HEK293 (cell line): ENCODE data around the gene NYAP2.

Experiments used
- CTCF ChIA-PET: fragments of 350-600 bp; formaldehyde crosslinking; extraction: SDS; loops from one replicate; lab custom pipeline; 2021; ENCODE audit warnings: antibody characterized with exemption; lab: Yijun Ruan, JAX
- POLR2A ChIA-PET: fragments of 300-600 bp; formaldehyde crosslinking; extraction: SDS; loops from one replicate; lab custom pipeline; 2020; ENCODE audit warnings: antibody characterized with exemption, inconsistent platforms; lab: Yijun Ruan, JAX
- H3K27ac ChIP-seq: fragments of 200-500 bp; sonication (Bioruptor generic); 2 replicates; pipeline ENCODE4 v1.5.1; 2014; ENCODE audit warnings: low read depth, low read length, control low read depth, inconsistent platforms; ENCODE audit errors: extremely low read depth
- H3K36me3 ChIP-seq, 2 experiments: fragments of 200-500 bp in 1 of 2; sonication (Bioruptor generic) in 1 of 2; 1 replicate in 1 of 2; 2 replicates in 1 of 2; pipeline ENCODE4 v1.5.1; 2014 to 2017; ENCODE audit warnings: inconsistent platforms in 2 of 2, low read length in 2 of 2; ENCODE audit not compliant: control insufficient read depth in 2 of 2, insufficient read depth in 1 of 2
- H3K4me1 ChIP-seq: fragments of 200-500 bp; sonication (Bioruptor generic); 2 replicates; pipeline ENCODE4 v1.5.1; 2014; ENCODE audit warnings: mild to moderate bottlenecking, low read length, inconsistent platforms; ENCODE audit not compliant: control insufficient read depth, insufficient read depth
- H3K4me3 ChIP-seq: 2 replicates; pipeline ENCODE4 v1.5.1; 2011; ENCODE audit warnings: low read depth, mild to moderate bottlenecking, control low read depth, low read length, moderate library complexity
- H3K9me3 ChIP-seq: fragments of 200-500 bp; sonication (Bioruptor generic); 2 replicates; pipeline ENCODE4 v1.5.1; 2014; ENCODE audit warnings: low read depth, low read length, inconsistent platforms; ENCODE audit not compliant: control insufficient read depth, insufficient read depth
- ATF2 ChIP-seq: fragments of 450-650 bp; formaldehyde crosslinking; IDR thresholded peaks from 2 replicates; pipeline ENCODE4 v1.5.1; 2016; ENCODE audit warnings: missing biosample characterization, missing genetic modification characterization, low read depth
- GFI1B ChIP-seq: fragments of 450-650 bp; formaldehyde crosslinking; IDR thresholded peaks from 2 replicates; pipeline ENCODE4 v1.5.1; 2016; ENCODE audit warnings: missing biosample characterization, missing genetic modification characterization
- INSM2 ChIP-seq: fragments of 450-650 bp; formaldehyde crosslinking; IDR thresholded peaks from 2 replicates; pipeline ENCODE4 v1.5.1; 2016; ENCODE audit warnings: missing biosample characterization, missing genetic modification characterization
- KLF10 ChIP-seq: fragments of 450-650 bp; IDR thresholded peaks from 2 replicates; pipeline ENCODE4 v1.5.1; 2018; ENCODE audit warnings: missing biosample characterization, mild to moderate bottlenecking, missing genetic modification characterization
- MEIS1 ChIP-seq: sonication (generic); formaldehyde crosslinking; IDR thresholded peaks from 2 replicates; pipeline ENCODE4 v1.8.1; 2022; ENCODE audit warnings: missing genetic modification reagents, mild to moderate bottlenecking, borderline replicate concordance
- MYNN ChIP-seq: fragments of 450-650 bp; formaldehyde crosslinking; IDR thresholded peaks from 2 replicates; pipeline ENCODE4 v1.5.1; 2016; ENCODE audit warnings: missing biosample characterization, missing genetic modification characterization, borderline replicate concordance
- OSR2 ChIP-seq: fragments of 450-650 bp; formaldehyde crosslinking; IDR thresholded peaks from 2 replicates; pipeline ENCODE4 v1.5.1; 2016; ENCODE audit warnings: missing biosample characterization, missing genetic modification characterization
- OVOL3 ChIP-seq: fragments of 450-650 bp; formaldehyde crosslinking; IDR thresholded peaks from 2 replicates; pipeline ENCODE4 v1.5.1; 2016; ENCODE audit warnings: missing biosample characterization, missing genetic modification characterization
- PATZ1 ChIP-seq: fragments of 450-650 bp; formaldehyde crosslinking; IDR thresholded peaks from 2 replicates; pipeline ENCODE4 v1.5.1; 2016; ENCODE audit warnings: missing biosample characterization, missing genetic modification characterization
- SCRT2 ChIP-seq: fragments of 450-650 bp; formaldehyde crosslinking; IDR thresholded peaks from 2 replicates; pipeline ENCODE4 v1.5.1; 2016; ENCODE audit warnings: missing biosample characterization, missing genetic modification characterization
- SP3 ChIP-seq: fragments of 450-650 bp; formaldehyde crosslinking; IDR thresholded peaks from 2 replicates; pipeline ENCODE4 v1.5.1; 2016; ENCODE audit warnings: missing biosample characterization, missing genetic modification characterization
- WT1 ChIP-seq: fragments of 450-650 bp; formaldehyde crosslinking; IDR thresholded peaks from 2 replicates; pipeline ENCODE4 v1.5.1; 2016; ENCODE audit warnings: missing biosample characterization, missing genetic modification characterization
- ZBTB49 ChIP-seq: fragments of 450-650 bp; formaldehyde crosslinking; IDR thresholded peaks from 2 replicates; pipeline ENCODE4 v1.5.1; 2016; ENCODE audit warnings: missing biosample characterization, missing genetic modification characterization, low read depth
- ZBTB7A ChIP-seq: fragments of 450-650 bp; formaldehyde crosslinking; IDR thresholded peaks from 2 replicates; pipeline ENCODE4 v1.5.1; 2016; ENCODE audit warnings: low read depth, missing biosample characterization, missing genetic modification characterization
- ZNF169 ChIP-seq: fragments of 450-650 bp; formaldehyde crosslinking; IDR thresholded peaks from 2 replicates; pipeline ENCODE4 v1.5.1; 2016; ENCODE audit warnings: missing biosample characterization, missing genetic modification characterization
- ZNF211 ChIP-seq: fragments of 450-650 bp; formaldehyde crosslinking; IDR thresholded peaks from 2 replicates; pipeline ENCODE4 v1.5.1; 2016; ENCODE audit warnings: low read depth, missing biosample characterization, missing genetic modification characterization
- ZNF24 ChIP-seq: fragments of 450-650 bp; formaldehyde crosslinking; IDR thresholded peaks from 2 replicates; pipeline ENCODE4 v1.5.1; 2016; ENCODE audit warnings: missing biosample characterization, missing genetic modification characterization
- ZNF311 ChIP-seq: fragments of 450-650 bp; formaldehyde crosslinking; IDR thresholded peaks from 2 replicates; pipeline ENCODE4 v1.5.1; 2017; ENCODE audit warnings: missing biosample characterization, missing genetic modification characterization, borderline replicate concordance
- ZNF433 ChIP-seq: fragments of 450-650 bp; formaldehyde crosslinking; IDR thresholded peaks from 2 replicates; pipeline ENCODE4 v1.5.1; 2016; ENCODE audit warnings: missing biosample characterization, missing genetic modification characterization, low read depth
- ZNF529 ChIP-seq: fragments of 450-650 bp; formaldehyde crosslinking; IDR thresholded peaks from 2 replicates; pipeline ENCODE4 v1.5.1; 2017; ENCODE audit warnings: missing genetic modification characterization, missing biosample characterization; ENCODE audit not compliant: insufficient replicate concordance
- ZNF549 ChIP-seq: fragments of 450-650 bp; IDR thresholded peaks from 2 replicates; pipeline ENCODE4 v1.5.1; 2018; ENCODE audit warnings: missing biosample characterization, missing genetic modification characterization, mild to moderate bottlenecking, inconsistent platforms, moderate library complexity
- ZNF585B ChIP-seq: fragments of 450-650 bp; formaldehyde crosslinking; IDR thresholded peaks from 2 replicates; pipeline ENCODE4 v1.5.1; 2016; ENCODE audit warnings: missing biosample characterization, missing genetic modification characterization
- ZNF610 ChIP-seq: fragments of 450-650 bp; formaldehyde crosslinking; IDR thresholded peaks from 2 replicates; pipeline ENCODE4 v1.5.1; 2016; ENCODE audit warnings: missing biosample characterization, missing genetic modification characterization, borderline replicate concordance
- ZNF747 ChIP-seq: fragments of 450-650 bp; formaldehyde crosslinking; IDR thresholded peaks from 2 replicates; pipeline ENCODE4 v1.5.1; 2016; ENCODE audit warnings: missing biosample characterization, missing genetic modification characterization
- ZNF777 ChIP-seq: fragments of 450-650 bp; formaldehyde crosslinking; IDR thresholded peaks from 2 replicates; pipeline ENCODE4 v1.5.1; 2017; ENCODE audit warnings: missing biosample characterization, missing genetic modification characterization, borderline replicate concordance
- ZXDB ChIP-seq: fragments of 450-650 bp; formaldehyde crosslinking; IDR thresholded peaks from 2 replicates; pipeline ENCODE4 v1.5.1; 2016; ENCODE audit warnings: missing biosample characterization, missing genetic modification characterization

Gene NYAP2

GRCh38 chr2:225465827-225466226 lies 66.3 kb downstream of the NYAP2 start:
- no peak overlapping the region for H3K27ac ChIP-seq
- POLR2A ChIA-PET: no interaction called here
- CTCF ChIA-PET: no interaction called here

GRCh38 chr2:225466891-225467604 lies 67.5 kb downstream of the NYAP2 start:
- H3K27ac ChIP-seq: no peak overlapping the region
- no peaks in the 10 kb centered on the region for H3K4me1 ChIP-seq
- no peak overlapping the region for H3K4me3 ChIP-seq
- CTCF ChIA-PET: no interaction called here
- H3K9me3 ChIP-seq: no peaks in the 10 kb centered on the region
- POLR2A ChIA-PET: no interaction called here
- H3K36me3 ChIP-seq: no peaks in the 10 kb centered on the region
- no peak for TF ChIP-seq SP3 (tag by site-specific recombination)
- TF ChIP-seq ZNF610 (tag by site-specific recombination): no peak
- no peak for TF ChIP-seq ZBTB7A (tag by site-specific recombination)
- no peak for TF ChIP-seq OSR2
- TF ChIP-seq ATF2: no peak
- no peak for TF ChIP-seq KLF10 (tag by site-specific recombination)

More at GRCh38 chr2:225465827-225466226, 66.3 kb downstream of the NYAP2 start:
- TF ChIP-seq ZNF24 (no peak), ZNF311 (no peak)
- TF ChIP-seq, all 188 proteins: peak for 0
- Histone ChIP-seq H3K4me3 (no peak overlapping the region), H3K4me1 (no peaks in the 10 kb centered on the region), H3K9me3 (no peaks in the 10 kb centered on the region), H3K36me3 (no peaks in the 10 kb centered on the region)

- Histone ChIP-seq H3K36me3 (no peaks in the 10 kb centered on the region), H3K9me3 (no peaks in the 10 kb centered on the region), H3K4me3 (no peak overlapping the region), H3K4me1 (no peaks in the 10 kb centered on the region), H3K27ac (no peak overlapping the region)
- TF ChIP-seq ZNF585B (tag by site-specific recombination) (no peak), ZNF747 (tag by site-specific recombination) (no peak), ZBTB49 (tag by site-specific recombination) (no peak), INSM2 (tag by site-specific recombination) (no peak), WT1 (tag by site-specific recombination) (no peak), GFI1B (tag by site-specific recombination) (no peak), MEIS1 (no peak), ZNF211 (tag by site-specific recombination) (no peak), ZNF549 (tag by site-specific recombination) (no peak), PATZ1 (tag by site-specific recombination) (no peak), ZNF433 (tag by site-specific recombination) (no peak), ZNF24 (no peak), ZNF529 (no peak), ZXDB (no peak), OVOL3 (tag by site-specific recombination) (no peak), MYNN (no peak), SCRT2 (tag by site-specific recombination) (no peak), ZNF169 (no peak), ZNF777 (tag by site-specific recombination) (no peak)
- POLR2A ChIA-PET: no interaction called here
- CTCF ChIA-PET: no interaction called here
Measured at GRCh38 chr2:225468131-225468530, 68.6 kb downstream of the NYAP2 start.
